ENCODE measurements around the gene CEP128. TPM values are rescaled to one million over a fixed set of nuclear protein-coding genes. Genes with fewer than 3 reads are reported as not detected.
"Not testable (repeated sequence)": the region's sequence is repeated elsewhere in the genome, so short reads cannot be mapped to it uniquely, and the experiment has no call there.

Gene CEP128
- total RNA-seq, 2 experiments from 2014 or later: 12.3 to 13.0 TPM

DNA sequence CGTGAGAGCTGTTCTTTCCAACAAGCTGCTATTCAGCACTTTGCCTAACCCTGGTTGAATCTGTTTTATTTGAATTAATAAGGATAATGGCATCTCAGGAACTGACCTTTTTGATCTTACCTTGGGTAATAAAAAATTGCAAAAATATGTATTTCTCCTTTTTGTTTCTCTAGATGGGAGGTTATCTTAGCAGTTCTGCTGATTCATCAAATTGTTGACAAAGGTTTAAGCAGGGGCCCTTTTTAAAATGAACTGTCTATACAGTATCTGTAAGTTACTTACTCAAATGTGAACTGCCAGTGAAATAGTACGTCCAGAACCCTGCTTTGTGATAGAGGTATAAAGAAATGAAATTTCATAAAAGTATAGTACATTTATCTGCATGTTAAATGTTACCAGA is 14.6 kb upstream of the CEP128 start:
- H3K4me1 ChIP-seq (ENCODE audit: insufficient read depth, low read length): peaks cover 18% of the 10 kb centered on the region
- no peaks in the 10 kb centered on the region for H3K27me3 ChIP-seq (ENCODE audit: control insufficient read depth in 1 of 2, insufficient read depth in 2 of 2, low read length in 2 of 2)
- ChIA-PET CTCF (interaction anchor here (1.0 to 2.8 kb wide), 3 partner anchors 14 to 31 kb away, joined by 3 to 14 read pairs (median 3); partner anchors contain the start of gene CEP128), POLR2A (interaction anchor here (0.8 to 1.8 kb wide), 4 partner anchors 14 to 578 kb away, joined by 3 to 10 read pairs (median 3); partner anchors contain the start of genes CEP128 and SEL1L)
- ATAC-seq (ENCODE audit: poor library complexity) (no peak), DNase-seq (no peak)
- H3K36me3 ChIP-seq (ENCODE audit: insufficient read depth, low read length): no peaks in the 10 kb centered on the region
- H3K4me1 Mint-ChIP-seq (ENCODE audit: low read depth): peaks cover 56% of the 10 kb centered on the region
- H3K27ac ChIP-seq (ENCODE audit: low read depth in 1 of 2, low read length in 2 of 2): no peak overlapping the region
- H3K9me3 ChIP-seq (ENCODE audit: control insufficient read depth in 1 of 2, insufficient read depth in 1 of 2, low read length in 2 of 2): no peaks in the 10 kb centered on the region
- peak overlapping the region; percentile 93 for H3K4me3 Mint-ChIP-seq
- H3K4me3 ChIP-seq (ENCODE audit: low read length): no peak overlapping the region
- intact Hi-C loops (cut with DNase I, micrococcal nuclease): loop anchor here in 1 of 2 experiments (5.0 kb wide), 1 partner anchor 256 kb away; no protein-coding TSS in a partner anchor
- TF ChIP-seq, protein P1, sequence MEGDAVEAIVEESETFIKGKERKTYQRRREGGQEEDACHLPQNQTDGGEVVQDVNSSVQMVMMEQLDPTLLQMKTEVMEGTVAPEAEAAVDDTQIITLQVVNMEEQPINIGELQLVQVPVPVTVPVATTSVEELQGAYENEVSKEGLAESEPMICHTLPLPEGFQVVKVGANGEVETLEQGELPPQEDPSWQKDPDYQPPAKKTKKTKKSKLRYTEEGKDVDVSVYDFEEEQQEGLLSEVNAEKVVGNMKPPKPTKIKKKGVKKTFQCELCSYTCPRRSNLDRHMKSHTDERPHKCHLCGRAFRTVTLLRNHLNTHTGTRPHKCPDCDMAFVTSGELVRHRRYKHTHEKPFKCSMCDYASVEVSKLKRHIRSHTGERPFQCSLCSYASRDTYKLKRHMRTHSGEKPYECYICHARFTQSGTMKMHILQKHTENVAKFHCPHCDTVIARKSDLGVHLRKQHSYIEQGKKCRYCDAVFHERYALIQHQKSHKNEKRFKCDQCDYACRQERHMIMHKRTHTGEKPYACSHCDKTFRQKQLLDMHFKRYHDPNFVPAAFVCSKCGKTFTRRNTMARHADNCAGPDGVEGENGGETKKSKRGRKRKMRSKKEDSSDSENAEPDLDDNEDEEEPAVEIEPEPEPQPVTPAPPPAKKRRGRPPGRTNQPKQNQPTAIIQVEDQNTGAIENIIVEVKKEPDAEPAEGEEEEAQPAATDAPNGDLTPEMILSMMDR (IDR thresholded peaks at IDR 0.05): no peak
- no peaks in the 10 kb centered on the region for H3K27me3 Mint-ChIP-seq
- H3K27ac Mint-ChIP-seq: no peak overlapping the region
- H3K9me3 Mint-ChIP-seq: no peaks in the 10 kb centered on the region
- H3K36me3 Mint-ChIP-seq (ENCODE audit: low read depth): no peaks in the 10 kb centered on the region

DNA sequence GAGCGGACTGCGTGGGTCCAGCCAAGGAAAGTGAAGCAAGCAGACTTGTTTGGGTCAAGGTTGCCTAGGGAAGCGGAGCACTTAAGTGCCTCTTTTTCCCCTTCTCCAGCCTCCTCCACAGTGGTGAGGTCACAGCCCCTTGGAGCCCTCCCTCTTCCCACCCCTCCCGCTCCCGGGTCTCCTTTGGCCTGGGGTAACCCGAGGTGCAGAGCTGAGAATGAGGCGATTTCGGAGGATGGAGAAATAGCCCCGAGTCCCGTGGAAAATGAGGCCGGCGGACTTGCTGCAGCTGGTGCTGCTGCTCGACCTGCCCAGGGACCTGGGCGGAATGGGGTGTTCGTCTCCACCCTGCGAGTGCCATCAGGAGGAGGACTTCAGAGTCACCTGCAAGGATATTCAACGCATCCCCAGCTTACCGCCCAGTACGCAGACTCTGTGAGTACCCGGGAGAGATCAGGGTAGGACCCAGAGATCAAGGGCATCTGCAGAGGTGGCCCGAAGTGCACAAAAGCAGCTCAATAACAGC is 13.9 kb upstream of the CEP128 start, which contains the start of gene TSHR:
Gene TSHR, plus strand, starts transcription at position 206 of the 526 bp plus-strand sequence. Its CDS starts 60 bp downstream, at position 266.
- Histone ChIP-seq H3K4me3 (ENCODE audit: low read length) (peak within 1 kb of the TSS; percentile 72), H3K4me1 (ENCODE audit: insufficient read depth, low read length) (peaks cover 18% of the 10 kb centered on the region), H3K9me3 (ENCODE audit: control insufficient read depth in 1 of 2, insufficient read depth in 1 of 2, low read length in 2 of 2) (no peaks in the 10 kb centered on the region), H3K36me3 (ENCODE audit: insufficient read depth, low read length) (no peaks in the 10 kb centered on the region), H3K27me3 (ENCODE audit: control insufficient read depth in 1 of 2, insufficient read depth in 2 of 2, low read length in 2 of 2) (no peaks in the 10 kb centered on the region), H3K27ac (ENCODE audit: low read depth in 1 of 2, low read length in 2 of 2) (no peak within 1 kb of the TSS)
- ChIA-PET POLR2A (interaction anchor here (0.8 to 1.8 kb wide), 4 partner anchors 14 to 578 kb away, joined by 3 to 10 read pairs (median 3); partner anchors contain the start of genes CEP128 and SEL1L), CTCF (interaction anchor here (1.1 to 2.8 kb wide), 2 partner anchors 14 to 32 kb away, joined by 3 to 14 read pairs; partner anchors contain the start of gene CEP128)
- Mint-ChIP-seq H3K27me3 (no peaks in the 10 kb centered on the region), H3K4me3 (peak within 1 kb of the TSS; percentile 93), H3K27ac (peak within 1 kb of the TSS; percentile 29), H3K36me3 (ENCODE audit: low read depth) (no peaks in the 10 kb centered on the region), H3K9me3 (no peaks in the 10 kb centered on the region), H3K4me1 (ENCODE audit: low read depth) (peaks cover 55% of the 10 kb centered on the region)
- TF ChIP-seq, protein P1 (IDR thresholded peaks at IDR 0.05): no peak
- intact Hi-C loops (cut with DNase I, micrococcal nuclease): loop anchor here in 1 of 2 experiments (2.0 to 5.0 kb wide), 3 partner anchors 215 to 509 kb away; no protein-coding TSS in a partner anchor
- DNase-seq (peak in 9 of 14 experiments; percentile 2 to 44 (median 13)), ATAC-seq (ENCODE audit: poor library complexity) (no peak)

DNA sequence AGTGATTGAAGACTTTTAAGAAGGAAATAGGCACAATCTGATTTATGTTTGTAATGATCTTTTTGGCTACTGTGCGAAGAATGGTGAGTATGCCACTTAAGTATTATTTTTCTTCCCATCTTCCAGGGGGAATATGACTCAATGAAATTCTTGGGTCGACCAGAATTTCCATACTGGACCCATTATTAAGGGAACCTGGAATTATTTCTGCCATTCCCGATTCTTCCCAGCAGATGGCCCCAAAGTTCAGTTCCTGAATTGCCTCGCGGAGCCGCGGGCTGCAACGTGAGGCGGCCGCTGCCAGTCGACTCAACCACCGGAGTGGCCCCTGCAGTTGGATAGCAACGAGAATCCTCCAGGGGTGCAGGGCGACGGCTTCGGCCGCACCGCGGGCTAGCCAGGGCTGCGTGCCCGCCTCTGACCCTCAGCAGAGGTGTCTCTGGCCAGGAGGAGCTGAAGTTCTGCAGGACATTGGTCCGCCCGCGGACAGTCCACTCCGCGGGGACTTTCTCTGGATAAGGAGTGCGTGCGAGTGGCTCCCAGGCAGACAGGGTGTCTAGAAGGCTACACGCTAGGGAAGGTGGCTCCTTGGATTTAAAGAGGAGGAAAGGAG is 13.3 kb upstream of the CEP128 start:
- H3K4me1 ChIP-seq (ENCODE audit: insufficient read depth, low read length): peaks cover 15% of the 10 kb centered on the region
- Mint-ChIP-seq H3K27me3 (peaks cover 3% of the 10 kb centered on the region), H3K36me3 (ENCODE audit: low read depth) (no peaks in the 10 kb centered on the region), H3K27ac (peak overlapping the region; percentile 29), H3K4me3 (peak overlapping the region; percentile 93), H3K9me3 (no peaks in the 10 kb centered on the region), H3K4me1 (ENCODE audit: low read depth) (peaks cover 48% of the 10 kb centered on the region)
- H3K36me3 ChIP-seq (ENCODE audit: insufficient read depth, low read length): no peaks in the 10 kb centered on the region
- POLR2A ChIA-PET: interaction anchor here (1.3 to 1.8 kb wide), 2 partner anchors 32 to 264 kb away, joined by 3 to 10 read pairs; no protein-coding TSS in a partner anchor
- DNase-seq (peak; percentile 57 to 86 (median 68)), ATAC-seq (ENCODE audit: poor library complexity) (peak; percentile 67)
- intact Hi-C loops (cut with DNase I, micrococcal nuclease): loop anchor here (1.0 to 5.0 kb wide), 7 partner anchors 33 to 513 kb away; no protein-coding TSS in a partner anchor
- no peak overlapping the region for H3K27ac ChIP-seq (ENCODE audit: low read depth in 1 of 2, low read length in 2 of 2)
- TF ChIP-seq, protein P1 (IDR thresholded peaks at IDR 0.05): peak; percentile 90
- no peaks in the 10 kb centered on the region for H3K27me3 ChIP-seq (ENCODE audit: control insufficient read depth in 1 of 2, insufficient read depth in 2 of 2, low read length in 2 of 2)
- H3K9me3 ChIP-seq (ENCODE audit: control insufficient read depth in 1 of 2, insufficient read depth in 1 of 2, low read length in 2 of 2): no peaks in the 10 kb centered on the region
- CTCF ChIA-PET: interaction anchor here (1.1 to 2.8 kb wide), 3 partner anchors 13 to 52 kb away, joined by 3 to 14 read pairs (median 4); partner anchors contain the start of gene CEP128
- peak overlapping the region; percentile 72 for H3K4me3 ChIP-seq (ENCODE audit: low read length)

DNA sequence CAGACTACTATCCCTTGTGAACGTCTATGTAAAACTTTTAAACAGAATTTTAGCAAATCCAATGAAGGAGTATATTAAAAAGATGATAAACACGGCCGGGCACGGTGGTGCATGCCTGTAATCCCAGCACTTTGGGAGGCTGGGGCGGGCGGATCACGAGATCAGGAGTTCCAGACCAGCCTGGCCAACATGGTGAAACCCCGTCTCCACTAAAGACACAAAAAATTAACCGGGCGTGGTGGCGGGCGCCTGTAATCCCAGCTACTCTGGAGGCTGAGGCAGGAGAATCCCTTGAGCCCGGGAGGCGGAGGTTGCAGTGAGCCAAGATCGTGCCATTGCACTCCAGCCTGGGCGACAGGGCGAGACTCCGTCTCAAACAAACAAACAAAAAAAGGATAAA is 11.7 kb upstream of the CEP128 start:
- CTCF ChIA-PET; H3K27me3 ChIP-seq (ENCODE audit: control insufficient read depth in 1 of 2, insufficient read depth in 2 of 2, low read length in 2 of 2); H3K9me3 Mint-ChIP-seq; H3K4me3 ChIP-seq (ENCODE audit: low read length); H3K9me3 ChIP-seq (ENCODE audit: control insufficient read depth in 1 of 2, insufficient read depth in 1 of 2, low read length in 2 of 2); H3K27ac ChIP-seq (ENCODE audit: low read depth in 1 of 2, low read length in 2 of 2); POLR2A ChIA-PET; H3K27ac Mint-ChIP-seq; DNase-seq; H3K36me3 ChIP-seq (ENCODE audit: insufficient read depth, low read length); ATAC-seq (ENCODE audit: poor library complexity); H3K36me3 Mint-ChIP-seq (ENCODE audit: low read depth): not testable (repeated sequence)
- H3K27me3 Mint-ChIP-seq: peaks cover 13% of the 10 kb centered on the region
- intact Hi-C loops (cut with DNase I, micrococcal nuclease): loop anchor here in 1 of 2 experiments (5.0 kb wide), 2 partner anchors 264 to 514 kb away; no protein-coding TSS in a partner anchor
- peaks cover 32% of the 10 kb centered on the region for H3K4me1 Mint-ChIP-seq (ENCODE audit: low read depth)
- H3K4me1 ChIP-seq (ENCODE audit: insufficient read depth, low read length): peaks cover 12% of the 10 kb centered on the region
- peak overlapping the region; percentile 14 for H3K4me3 Mint-ChIP-seq
